Upper lobe of right lung (tissue), 1 donor: Measurements from ENCODE around the gene UCMA. TPM values are rescaled to one million over a fixed set of nuclear protein-coding genes. Genes with fewer than 3 reads are reported as not detected.

ENCODE experiments used
- ATAC-seq: fragments of 200-7000 bp; cut with Tn5 transposase; one replicate; pipeline ENCODE4 v1.9.1; 2020; ENCODE audit warnings: mild to moderate bottlenecking, moderate library complexity
- DNase-seq: peaks from one replicate; pipeline ENCODE4 v3.0.0-alpha.2; 2020
- H3K27ac ChIP-seq: fragments of 200-600 bp; one replicate; pipeline ENCODE4 v1.8.0; 2022
- H3K27me3 ChIP-seq: fragments of 200-600 bp; one replicate; pipeline ENCODE4 v1.8.0; 2022; ENCODE audit warnings: mild to moderate bottlenecking
- H3K36me3 ChIP-seq: fragments of 200-600 bp; one replicate; pipeline ENCODE4 v1.8.0; 2022
- H3K4me1 ChIP-seq: fragments of 200-600 bp; one replicate; pipeline ENCODE4 v1.8.0; 2022
- H3K4me3 ChIP-seq: fragments of 200-600 bp; one replicate; pipeline ENCODE4 v1.8.0; 2022; ENCODE audit warnings: mild to moderate bottlenecking
- H3K9me3 ChIP-seq: fragments of 200-600 bp; one replicate; pipeline ENCODE4 v1.8.0; 2022
- CTCF ChIP-seq: fragments of 200-600 bp; IDR thresholded peaks from one replicate; pipeline ENCODE4 v1.8.0; 2022; ENCODE audit warnings: antibody characterized with exemption
- intact Hi-C: fragments of 100-400 bp; cut with DNase I; formaldehyde crosslinking; loops from one replicate; pipeline ENCODE4 v1.11.0; 2022
- total RNA-seq: library from RNA; stranded (reverse); fragmentation: NEBNext Ultra II Directional; extraction: Animal tissue kit (Norgen Biotek cat#: 25700); gene quantifications from one replicate; pipeline ENCODE4 v1.2.1, GENCODE V29; 2021
- donor health status: DM: no; HTN: yes; CAD: no; lungs with severe emphysema.

The UCMA gene
- total RNA-seq, 1 donor from 2014 or later: not detected

DNA sequence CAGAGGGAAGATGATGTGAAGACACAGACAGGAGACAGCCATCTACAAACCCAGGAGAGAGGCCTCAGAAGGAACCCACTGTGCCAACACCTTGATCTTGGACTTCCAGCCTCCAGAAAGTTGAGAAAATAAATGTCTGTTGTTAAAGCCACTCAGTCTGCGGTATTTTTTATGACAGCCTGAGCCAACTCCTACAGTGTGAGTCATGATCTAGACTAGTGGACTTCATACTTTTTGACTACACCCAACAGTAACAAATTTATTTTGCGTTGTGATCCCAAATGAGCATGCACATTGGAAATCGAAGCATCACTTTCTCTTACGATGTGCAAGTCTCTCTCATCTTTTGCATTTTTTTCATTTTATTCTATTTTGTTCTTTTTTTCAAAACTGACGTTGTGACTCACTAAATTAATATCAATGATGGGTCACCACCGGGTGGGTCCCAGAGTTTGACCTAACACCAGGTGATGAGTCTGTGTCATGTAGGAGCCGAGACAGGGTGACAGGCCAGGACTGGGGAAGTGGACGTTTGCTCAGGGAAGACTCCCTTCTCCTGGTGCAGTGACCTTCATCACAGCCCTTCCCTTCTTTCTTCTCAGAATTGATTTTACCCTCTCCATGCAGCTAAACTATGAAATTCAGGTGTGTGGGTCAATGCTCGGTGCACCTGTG lies 36.8 kb upstream of the UCMA start:
- peaks cover 4% of the 10 kb centered on the region for H3K4me1 ChIP-seq
- TF ChIP-seq CTCF: no peak
- DNase-seq (no peak), ATAC-seq (no peak)
- H3K9me3 ChIP-seq: no peaks in the 10 kb centered on the region
- H3K36me3 ChIP-seq: no peaks in the 10 kb centered on the region
- no peaks in the 10 kb centered on the region for H3K27me3 ChIP-seq
- intact Hi-C loops: no loop called here
- H3K4me3 ChIP-seq: no peak overlapping the region
- no peak overlapping the region for H3K27ac ChIP-seq

DNA sequence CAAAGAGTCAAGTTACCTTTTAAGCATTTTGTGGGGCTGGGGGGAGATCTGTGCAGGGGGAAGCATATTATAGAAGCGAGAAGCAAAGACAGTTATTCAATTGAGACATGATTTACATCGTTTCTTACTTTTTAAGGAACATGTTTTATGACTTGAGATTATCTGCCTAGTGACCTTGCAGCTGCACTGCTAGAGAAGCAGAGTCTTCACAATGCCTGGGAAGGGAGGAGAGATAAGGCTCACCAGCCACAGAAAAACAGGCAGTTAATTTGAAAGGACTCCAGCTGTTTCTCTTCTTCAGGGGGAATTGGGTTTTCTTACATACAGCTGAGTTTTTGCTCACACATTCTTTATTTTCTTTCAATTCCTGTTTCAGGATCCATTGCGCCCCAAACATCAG lies 34.7 kb upstream of the UCMA start:
- ATAC-seq: no peak
- intact Hi-C loops: no loop called here

GRCh38 chr10:13268310-13268709 lies 34.1 kb upstream of the UCMA start:
- intact Hi-C loops: no loop called here
- H3K4me1 ChIP-seq: peaks cover 4% of the 10 kb centered on the region
- ATAC-seq (no peak), DNase-seq (no peak)
- no peak overlapping the region for H3K27ac ChIP-seq
- H3K9me3 ChIP-seq: no peaks in the 10 kb centered on the region
- H3K36me3 ChIP-seq: no peaks in the 10 kb centered on the region
- H3K4me3 ChIP-seq: no peak overlapping the region
- TF ChIP-seq CTCF: no peak
- H3K27me3 ChIP-seq: no peaks in the 10 kb centered on the region

More for the DNA sequence above, 34.7 kb upstream of the UCMA start:
- no peak for DNase-seq
- Histone ChIP-seq H3K9me3 (no peaks in the 10 kb centered on the region), H3K36me3 (no peaks in the 10 kb centered on the region), H3K4me1 (peaks cover 4% of the 10 kb centered on the region), H3K4me3 (no peak overlapping the region), H3K27me3 (no peaks in the 10 kb centered on the region), H3K27ac (no peak overlapping the region)
- no peak for TF ChIP-seq CTCF

- H3K9me3 ChIP-seq: no peaks in the 10 kb centered on the region
- no peaks in the 10 kb centered on the region for H3K36me3 ChIP-seq
- H3K27me3 ChIP-seq: no peaks in the 10 kb centered on the region
- DNase-seq: no peak
- intact Hi-C loops: no loop called here
- ATAC-seq: no peak
- no peak for TF ChIP-seq CTCF
- H3K4me3 ChIP-seq: no peak overlapping the region
- no peak overlapping the region for H3K27ac ChIP-seq
- no peaks in the 10 kb centered on the region for H3K4me1 ChIP-seq
Observed at GRCh38 chr10:13263591-13263990, 29.4 kb upstream of the UCMA start.

- DNase-seq (no peak), ATAC-seq (no peak)
- intact Hi-C loops: no loop called here
- Histone ChIP-seq H3K27ac (no peak overlapping the region), H3K9me3 (no peaks in the 10 kb centered on the region), H3K36me3 (no peaks in the 10 kb centered on the region), H3K4me3 (no peak overlapping the region), H3K27me3 (no peaks in the 10 kb centered on the region), H3K4me1 (no peaks in the 10 kb centered on the region)
- no peak for TF ChIP-seq CTCF
Observed at GRCh38 chr10:13262433-13262832, 28.3 kb upstream of the UCMA start.
